ENCODE results near the gene HAUS1.

DNA sequence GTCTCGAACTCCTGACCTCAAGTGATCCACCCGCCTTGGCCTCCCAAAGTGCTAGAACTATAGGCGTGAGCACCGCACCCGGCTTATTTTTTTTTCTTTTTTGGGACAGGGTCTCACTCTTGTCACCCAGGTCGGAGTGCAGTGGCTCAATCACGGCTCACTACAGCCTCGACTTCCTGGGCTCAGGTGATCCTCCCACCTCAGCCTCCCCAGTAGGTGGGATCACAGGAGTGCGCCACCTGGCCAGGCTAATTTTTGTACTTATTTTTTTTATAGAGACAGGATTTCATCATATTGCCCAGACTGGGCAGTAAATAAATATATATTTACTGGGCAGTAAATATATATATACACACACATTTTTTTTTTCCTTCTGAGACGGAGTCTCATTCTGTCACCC is 8.7 kb upstream of the HAUS1 start:
- TF ChIP-seq, protein P1, sequence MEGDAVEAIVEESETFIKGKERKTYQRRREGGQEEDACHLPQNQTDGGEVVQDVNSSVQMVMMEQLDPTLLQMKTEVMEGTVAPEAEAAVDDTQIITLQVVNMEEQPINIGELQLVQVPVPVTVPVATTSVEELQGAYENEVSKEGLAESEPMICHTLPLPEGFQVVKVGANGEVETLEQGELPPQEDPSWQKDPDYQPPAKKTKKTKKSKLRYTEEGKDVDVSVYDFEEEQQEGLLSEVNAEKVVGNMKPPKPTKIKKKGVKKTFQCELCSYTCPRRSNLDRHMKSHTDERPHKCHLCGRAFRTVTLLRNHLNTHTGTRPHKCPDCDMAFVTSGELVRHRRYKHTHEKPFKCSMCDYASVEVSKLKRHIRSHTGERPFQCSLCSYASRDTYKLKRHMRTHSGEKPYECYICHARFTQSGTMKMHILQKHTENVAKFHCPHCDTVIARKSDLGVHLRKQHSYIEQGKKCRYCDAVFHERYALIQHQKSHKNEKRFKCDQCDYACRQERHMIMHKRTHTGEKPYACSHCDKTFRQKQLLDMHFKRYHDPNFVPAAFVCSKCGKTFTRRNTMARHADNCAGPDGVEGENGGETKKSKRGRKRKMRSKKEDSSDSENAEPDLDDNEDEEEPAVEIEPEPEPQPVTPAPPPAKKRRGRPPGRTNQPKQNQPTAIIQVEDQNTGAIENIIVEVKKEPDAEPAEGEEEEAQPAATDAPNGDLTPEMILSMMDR (IDR thresholded peaks at IDR 0.05) = no peak
- TF ChIP-seq POLR2AphosphoS5 (IDR thresholded peaks at IDR 0.05) (no peak), EP300 (IDR thresholded peaks at IDR 0.05) (no peak), POLR2A (IDR thresholded peaks at IDR 0.05) (no peak)
